ENCODE results near the gene PEAK3. TPM values are rescaled to one million over a fixed set of nuclear protein-coding genes. Genes with fewer than 3 reads are reported as not detected.

The PEAK3 gene
- total RNA-seq, 1 experiment from 2014 or later: not detected

- ChIA-PET CTCF (interaction anchor here (1.2 kb wide), 1 partner anchor 39 kb away, joined by 3 read pairs; no protein-coding TSS in a partner anchor), POLR2A (no interaction called here)
- no peak for DNase-seq (ENCODE audit: unreplicated experiment)
- Mint-ChIP-seq H3K9me3 (ENCODE audit: unreplicated experiment) (peaks cover 15% of the 10 kb centered on the region), H3K4me1 (ENCODE audit: insufficient read depth, unreplicated experiment) (peaks cover 5% of the 10 kb centered on the region), H3K27ac (ENCODE audit: low read depth, unreplicated experiment) (no peak overlapping the region), H3K4me3 (ENCODE audit: unreplicated experiment) (no peak overlapping the region), H3K36me3 (ENCODE audit: insufficient read depth, unreplicated experiment) (no peaks in the 10 kb centered on the region), H3K27me3 (ENCODE audit: insufficient read depth, unreplicated experiment) (peaks cover 16% of the 10 kb centered on the region)
- BruUV-seq (replicated peaks): no TSS peak
- TF ChIP-seq CTCF (IDR thresholded peaks at IDR 0.05; ENCODE audit: unreplicated experiment): no peak
- intact Hi-C loops (cut with micrococcal nuclease): no loop called here
Measured at GRCh38 chr19:2311093-2311492, 29.1 kb upstream of the PEAK3 start.

GRCh38 chr19:2309734-2310362 is 27.9 kb upstream of the PEAK3 start:
- Mint-ChIP-seq H3K4me3 (ENCODE audit: unreplicated experiment) (no peak overlapping the region), H3K27ac (ENCODE audit: low read depth, unreplicated experiment) (no peak overlapping the region), H3K9me3 (ENCODE audit: unreplicated experiment) (peaks cover 7% of the 10 kb centered on the region), H3K4me1 (ENCODE audit: insufficient read depth, unreplicated experiment) (peaks cover 5% of the 10 kb centered on the region), H3K36me3 (ENCODE audit: insufficient read depth, unreplicated experiment) (no peaks in the 10 kb centered on the region), H3K27me3 (ENCODE audit: insufficient read depth, unreplicated experiment) (peaks cover 16% of the 10 kb centered on the region)
- BruUV-seq (replicated peaks): no TSS peak
- ChIA-PET CTCF (interaction anchor here (0.6 kb wide), 2 partner anchors 94 to 472 kb away, joined by 3 read pairs; no protein-coding TSS in a partner anchor), POLR2A (no interaction called here)
- peak; percentile 56 for DNase-seq (ENCODE audit: unreplicated experiment)
- intact Hi-C loops (cut with micrococcal nuclease): no loop called here
- TF ChIP-seq CTCF (IDR thresholded peaks at IDR 0.05; ENCODE audit: unreplicated experiment): no peak

GRCh38 chr19:2308114-2308556 is 26.2 kb upstream of the PEAK3 start, which contains the start of gene LINGO3:
LINGO3 (minus strand) TSS chr19:2308154; CDS start chr19:2291776, 16,378 bp downstream.
- intact Hi-C loops (cut with micrococcal nuclease): no loop called here
- Mint-ChIP-seq H3K9me3 (ENCODE audit: unreplicated experiment) (no peaks in the 10 kb centered on the region), H3K27ac (ENCODE audit: low read depth, unreplicated experiment) (no peak within 1 kb of the TSS), H3K4me3 (ENCODE audit: unreplicated experiment) (no peak within 1 kb of the TSS), H3K27me3 (ENCODE audit: insufficient read depth, unreplicated experiment) (peaks cover 16% of the 10 kb centered on the region), H3K36me3 (ENCODE audit: insufficient read depth, unreplicated experiment) (no peaks in the 10 kb centered on the region), H3K4me1 (ENCODE audit: insufficient read depth, unreplicated experiment) (peaks cover 5% of the 10 kb centered on the region)
- ChIA-PET CTCF (no interaction called here), POLR2A (no interaction called here)
- DNase-seq (ENCODE audit: unreplicated experiment): no peak
- TF ChIP-seq CTCF (IDR thresholded peaks at IDR 0.05; ENCODE audit: unreplicated experiment): no peak
- BruUV-seq (replicated peaks): no TSS peak

GRCh38 chr19:2307518-2308012 is 25.6 kb upstream of the PEAK3 start:
- Mint-ChIP-seq H3K4me1 (ENCODE audit: insufficient read depth, unreplicated experiment) (peaks cover 5% of the 10 kb centered on the region), H3K36me3 (ENCODE audit: insufficient read depth, unreplicated experiment) (no peaks in the 10 kb centered on the region), H3K27ac (ENCODE audit: low read depth, unreplicated experiment) (no peak overlapping the region), H3K9me3 (ENCODE audit: unreplicated experiment) (no peaks in the 10 kb centered on the region), H3K27me3 (ENCODE audit: insufficient read depth, unreplicated experiment) (peaks cover 16% of the 10 kb centered on the region), H3K4me3 (ENCODE audit: unreplicated experiment) (no peak overlapping the region)
- BruUV-seq (replicated peaks): no TSS peak
- ChIA-PET CTCF (no interaction called here), POLR2A (no interaction called here)
- intact Hi-C loops (cut with micrococcal nuclease): no loop called here
- no peak for TF ChIP-seq CTCF (IDR thresholded peaks at IDR 0.05; ENCODE audit: unreplicated experiment)
- no peak for DNase-seq (ENCODE audit: unreplicated experiment)
